ENCODE results near the gene KRT37. TPM values are rescaled to one million over a fixed set of nuclear protein-coding genes. Genes with fewer than 3 reads are reported as not detected.
"Not testable (repeated sequence)": the region's sequence is repeated elsewhere in the genome, so short reads cannot be mapped to it uniquely, and the experiment has no call there.

Gene KRT37
- polyA plus RNA-seq, 3 donors: not detected

- Mint-ChIP-seq H3K27me3 (ENCODE audit: low read depth in 3 of 3) (peaks cover 5 to 12% (median 12%) of the 10 kb centered on the region in 3 donors), H3K36me3 (no peaks in the 10 kb centered on the region), H3K4me1 (peaks cover 5% of the 10 kb centered on the region), H3K4me3 (no peak overlapping the region), H3K9me3 (no peaks in the 10 kb centered on the region), H3K27ac (no peak overlapping the region)
- no peak overlapping the region for H3K27ac ChIP-seq (ENCODE audit: low read depth in 1 of 2, low read length in 2 of 2)
- H3K9me3 ChIP-seq (replicated peaks in 1 of 2; ENCODE audit: control insufficient read depth in 1 of 2, insufficient read depth in 1 of 2, low read length in 2 of 2): no peaks in the 10 kb centered on the region
- TF ChIP-seq CTCF (IDR thresholded peaks at IDR 0.05): no peak
- H3K27me3 ChIP-seq (ENCODE audit: control insufficient read depth in 2 of 2, insufficient read depth in 2 of 2, low read length in 2 of 2): no peaks in the 10 kb centered on the region
- H3K4me1 ChIP-seq (ENCODE audit: control insufficient read depth in 1 of 2, insufficient read depth in 2 of 2, low read length in 2 of 2): no peaks in the 10 kb centered on the region
- DNase-seq: no peak
- H3K79me2 ChIP-seq (ENCODE audit: insufficient read depth, low read length): no peaks in the 10 kb centered on the region
- H3K9ac ChIP-seq (ENCODE audit: insufficient read depth, low read length, poor library complexity, severe bottlenecking): no peak overlapping the region
- no peaks in the 10 kb centered on the region for H4K20me1 ChIP-seq (ENCODE audit: insufficient read depth, low read length)
- H2AFZ ChIP-seq (ENCODE audit: insufficient read depth, low read depth, low read length, poor library complexity, severe bottlenecking): no peak overlapping the region
- intact Hi-C loops (cut with micrococcal nuclease): no loop called here
- H3K4me3 ChIP-seq (replicated peaks in 1 of 3; ENCODE audit: low read depth in 2 of 3, low read length in 3 of 3): no peak overlapping the region
- no peaks in the 10 kb centered on the region for H3K36me3 ChIP-seq (replicated peaks in 1 of 2; ENCODE audit: control insufficient read depth in 1 of 2, insufficient read depth in 2 of 2, low read length in 2 of 2)
- WGBS (ENCODE audit: insufficient coverage): no CpG with 5 or more reads among the region's 4 CpGs
- H3K4me2 ChIP-seq (replicated peaks; ENCODE audit: extremely low read depth, low read length, poor library complexity, severe bottlenecking): no peak overlapping the region
These were observed 9.2 kb upstream of the KRT37 start for GRCh38 chr17:41433586-41433985.

- H3K9ac ChIP-seq (ENCODE audit: insufficient read depth, low read length, poor library complexity, severe bottlenecking); H4K20me1 ChIP-seq (ENCODE audit: insufficient read depth, low read length); H3K9me3 ChIP-seq (replicated peaks in 1 of 2; ENCODE audit: control insufficient read depth in 1 of 2, insufficient read depth in 1 of 2, low read length in 2 of 2); DNase-seq; H3K79me2 ChIP-seq (ENCODE audit: insufficient read depth, low read length); H3K9me3 Mint-ChIP-seq; H3K36me3 Mint-ChIP-seq; H3K27ac ChIP-seq (ENCODE audit: low read depth in 1 of 2, low read length in 2 of 2); H3K4me1 ChIP-seq (ENCODE audit: control insufficient read depth in 1 of 2, insufficient read depth in 2 of 2, low read length in 2 of 2); H3K4me2 ChIP-seq (replicated peaks; ENCODE audit: extremely low read depth, low read length, poor library complexity, severe bottlenecking); H3K27ac Mint-ChIP-seq; H3K4me1 Mint-ChIP-seq; H2AFZ ChIP-seq (ENCODE audit: insufficient read depth, low read depth, low read length, poor library complexity, severe bottlenecking); H3K36me3 ChIP-seq (replicated peaks in 1 of 2; ENCODE audit: control insufficient read depth in 1 of 2, insufficient read depth in 2 of 2, low read length in 2 of 2); intact Hi-C loops (cut with micrococcal nuclease); H3K27me3 ChIP-seq (ENCODE audit: control insufficient read depth in 2 of 2, insufficient read depth in 2 of 2, low read length in 2 of 2); H3K4me3 Mint-ChIP-seq; H3K4me3 ChIP-seq (replicated peaks in 1 of 3; ENCODE audit: low read depth in 2 of 3, low read length in 3 of 3): not testable (repeated sequence)
- H3K27me3 Mint-ChIP-seq (ENCODE audit: low read depth in 3 of 3): peaks cover 4 to 12% (median 6%) of the 10 kb centered on the region in 3 donors
- WGBS (ENCODE audit: insufficient coverage): 95% methylated on average over 3 of the region's 9 CpGs
These were observed 6.0 kb upstream of the KRT37 start for GRCh38 chr17:41430376-41430775.
